PC-3 (cell line): ENCODE measurements around the gene FMNL2.

ENCODE experiments used
- CTCF ChIP-seq: fragments of 300-600 bp; sonication (generic); conservative IDR thresholded peaks from 2 replicates; pipeline ENCODE4 v1.5.1; 2017; ENCODE audit warnings: antibody characterized with exemption, low read depth, mild to moderate bottlenecking, low read length
- EZH2phosphoT487 ChIP-seq: fragments of 300-600 bp; sonication (generic); IDR thresholded peaks from 2 replicates; pipeline ENCODE4 v1.6.1; 2018; ENCODE audit warnings: mild to moderate bottlenecking, antibody characterized with exemption, low read length, borderline replicate concordance

- TF ChIP-seq CTCF (no peak), EZH2phosphoT487 (no peak)
These were observed 123.5 kb downstream of the FMNL2 start for GRCh38 chr2:152458441-152458940.
